ENCODE data around the gene TBC1D23. TPM values are rescaled to one million over a fixed set of nuclear protein-coding genes. Genes with fewer than 3 reads are reported as not detected.
A peak's percentile ranks its signal among the peaks of the same experiment; 100 is the strongest.

Gene TBC1D23
- total RNA-seq, 4 donors from 2014 or later: 40.7 to 397 (median 101) TPM

DNA sequence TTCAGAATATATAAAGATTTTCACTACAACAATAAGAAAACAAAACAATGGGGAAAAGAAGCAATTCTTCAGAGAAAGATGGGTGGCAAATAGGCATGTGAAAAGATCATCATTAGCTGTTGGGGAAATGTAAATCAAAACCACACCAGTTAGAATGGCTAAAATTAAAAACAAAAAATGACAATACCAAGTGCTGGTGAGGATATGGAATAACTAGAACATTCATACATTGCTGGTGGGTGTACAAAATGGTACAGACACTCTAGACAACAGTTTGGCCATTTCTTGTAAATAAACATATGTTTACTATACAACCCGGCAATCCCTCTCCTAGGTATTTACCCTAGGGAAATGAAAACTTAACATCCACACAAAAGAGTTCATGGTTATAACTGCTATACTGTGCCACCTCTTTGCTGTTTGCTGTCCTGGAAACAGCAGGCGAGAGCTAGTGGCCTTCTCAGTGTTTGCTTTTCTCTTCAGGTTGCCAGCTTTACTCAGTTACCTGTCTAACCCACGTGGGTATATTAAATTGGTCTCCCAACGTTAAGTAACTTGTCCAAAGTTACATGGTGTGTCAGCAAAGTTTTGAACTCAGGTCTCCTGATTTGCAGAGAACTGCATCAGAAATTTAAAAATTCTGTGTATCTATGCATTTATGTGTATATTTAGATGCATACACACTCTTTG lies 69.2 kb downstream of the TBC1D23 start:
- intact Hi-C loops (cut with DNase I; ENCODE audit: low total_unique reads): no loop called here
- Histone ChIP-seq H3K27ac (no peak overlapping the region), H3K36me3 (no peaks in the 10 kb centered on the region), H3K4me1 (no peaks in the 10 kb centered on the region), H3K4me3 (no peak overlapping the region), H3K27me3 (no peaks in the 10 kb centered on the region), H3K9me3 (no peaks in the 10 kb centered on the region)
- no peak for DNase-seq
- TF ChIP-seq POLR2A (IDR thresholded peaks at IDR 0.05) (no peak), CTCF (IDR thresholded peaks at IDR 0.05) (no peak)

- Histone ChIP-seq H3K27ac (no peak overlapping the region), H3K36me3 (no peaks in the 10 kb centered on the region), H3K27me3 (no peaks in the 10 kb centered on the region), H3K4me3 (no peak overlapping the region), H3K4me1 (no peaks in the 10 kb centered on the region), H3K9me3 (no peaks in the 10 kb centered on the region)
- intact Hi-C loops (cut with DNase I; ENCODE audit: low total_unique reads): no loop called here
- TF ChIP-seq CTCF (IDR thresholded peaks at IDR 0.05) (no peak), POLR2A (IDR thresholded peaks at IDR 0.05) (no peak)
- no peak for DNase-seq
These were observed 69.9 kb downstream of the TBC1D23 start for GRCh38 chr3:100330651-100331050.

DNA sequence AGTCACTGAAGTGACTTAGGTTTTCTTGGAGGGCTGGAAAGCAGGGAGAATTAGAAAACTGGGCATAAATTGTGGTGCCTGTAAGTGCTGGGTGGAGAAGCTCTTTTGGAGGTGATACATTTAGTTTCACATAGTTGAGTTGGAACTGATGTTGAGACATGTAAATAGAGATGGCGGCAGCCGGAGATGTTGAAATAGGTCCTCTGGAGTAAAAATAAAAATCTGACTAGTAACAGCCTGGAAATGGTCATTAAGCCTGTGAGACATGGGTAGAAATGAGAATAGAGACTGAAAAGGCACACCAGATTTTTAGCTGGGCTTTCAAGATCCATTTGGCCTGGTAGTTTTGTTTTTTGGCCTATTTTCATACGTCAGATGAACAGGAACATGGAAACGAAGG lies 70.9 kb downstream of the TBC1D23 start:
- no peak for DNase-seq
- H3K27me3 ChIP-seq: no peaks in the 10 kb centered on the region
- H3K27ac ChIP-seq: no peak overlapping the region
- no peaks in the 10 kb centered on the region for H3K9me3 ChIP-seq
- intact Hi-C loops (cut with DNase I; ENCODE audit: low total_unique reads): no loop called here
- no peaks in the 10 kb centered on the region for H3K36me3 ChIP-seq
- no peak for TF ChIP-seq POLR2A (IDR thresholded peaks at IDR 0.05)
- TF ChIP-seq CTCF (IDR thresholded peaks at IDR 0.05): no peak
- H3K4me3 ChIP-seq: no peak overlapping the region
- H3K4me1 ChIP-seq: no peaks in the 10 kb centered on the region

- TF ChIP-seq CTCF (IDR thresholded peaks at IDR 0.05) (no peak), POLR2A (IDR thresholded peaks at IDR 0.05) (no peak)
- Histone ChIP-seq H3K9me3 (no peaks in the 10 kb centered on the region), H3K27ac (no peak overlapping the region), H3K36me3 (no peaks in the 10 kb centered on the region), H3K4me1 (no peaks in the 10 kb centered on the region), H3K4me3 (no peak overlapping the region), H3K27me3 (no peaks in the 10 kb centered on the region)
- no peak for DNase-seq
- intact Hi-C loops (cut with DNase I; ENCODE audit: low total_unique reads): no loop called here
These were observed 72.3 kb downstream of the TBC1D23 start for GRCh38 chr3:100333051-100333450.

- H3K27me3 ChIP-seq: no peaks in the 10 kb centered on the region
- peak in 1 of 2 donors; percentile 24 for DNase-seq
- peak overlapping the region; percentile 51 to 89 for H3K4me3 ChIP-seq
- no peaks in the 10 kb centered on the region for H3K4me1 ChIP-seq
- no peaks in the 10 kb centered on the region for H3K9me3 ChIP-seq
- peak overlapping the region; percentile 78 to 90 for H3K27ac ChIP-seq
- intact Hi-C loops (cut with DNase I; ENCODE audit: low total_unique reads): no loop called here
- no peak for TF ChIP-seq CTCF (IDR thresholded peaks at IDR 0.05)
- TF ChIP-seq POLR2A (IDR thresholded peaks at IDR 0.05): no peak
- H3K36me3 ChIP-seq: no peaks in the 10 kb centered on the region
These were observed 73.2 kb downstream of the TBC1D23 start for GRCh38 chr3:100333970-100334487.

Data from uterus (tissue), 4 donors.